Measurements from ENCODE around the gene MOCOS. TPM values are rescaled to one million over a fixed set of nuclear protein-coding genes. Genes with fewer than 3 reads are reported as not detected.

Gene MOCOS
- polyA plus RNA-seq, 1 donor (not counting 4 experiments of a cell fraction or from before 2014, with no cell fraction given) = 2.8 TPM

DNA sequence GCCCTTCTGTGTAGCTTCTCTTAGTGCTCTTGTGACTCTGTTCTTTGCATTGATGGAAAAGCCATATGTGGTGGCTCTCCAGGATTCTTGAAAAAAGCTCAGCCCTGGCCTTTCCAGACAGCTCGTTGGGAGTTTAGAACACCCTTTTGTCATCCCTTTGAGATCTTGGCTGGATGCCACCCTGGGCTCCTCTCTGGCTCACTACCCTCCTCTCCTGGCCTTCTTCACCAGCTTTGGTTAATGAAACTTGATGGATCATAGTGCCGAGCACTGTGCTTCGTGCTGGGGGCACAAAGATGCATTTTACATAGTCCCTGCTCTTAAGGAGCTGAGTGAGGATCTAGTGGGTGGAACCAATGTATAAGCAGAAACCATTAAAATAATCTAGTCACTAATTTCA lies 94.6 kb downstream of the MOCOS start:
- dilution Hi-C loops (cut with MboI; ENCODE audit: extremely low pct_ligation_motif_present, low sequenced_read_pairs) = no loop called here
- DNase-seq (ENCODE audit: low read depth, low spot score) (no peak), FAIRE-seq (no peak)
- Histone ChIP-seq H3K27ac (ENCODE audit: control insufficient read depth, insufficient read depth, low read length) (no peak overlapping the region), H3K27me3 (ENCODE audit: control insufficient read depth, extremely low read depth, insufficient read depth, low read length) (peaks cover 14% of the 10 kb centered on the region), H3K9me3 (ENCODE audit: control insufficient read depth, low read depth, low read length) (no peaks in the 10 kb centered on the region), H3K9me1 (ENCODE audit: control insufficient read depth, extremely low read depth, insufficient read depth, low read length) (no peaks in the 10 kb centered on the region), H4K20me1 (ENCODE audit: control insufficient read depth, extremely low read depth, insufficient read depth, low read length) (no peaks in the 10 kb centered on the region), H3K4me3 (ENCODE audit: control insufficient read depth in 2 of 3, extremely low read depth in 1 of 3, insufficient read depth in 2 of 3, low read depth in 1 of 3, low read length in 3 of 3) (no peak overlapping the region), H2AFZ (ENCODE audit: control insufficient read depth, low read length) (no peak overlapping the region), H3K9ac (ENCODE audit: control insufficient read depth, extremely low read depth, insufficient read depth, low read length) (no peak overlapping the region), H3K4me2 (ENCODE audit: control insufficient read depth, extremely low read depth, insufficient read depth, low read depth, low read length) (no peak overlapping the region), H3K4me1 (ENCODE audit: control insufficient read depth, extremely low read depth, insufficient read depth, low read length) (no peaks in the 10 kb centered on the region), H3K36me3 (ENCODE audit: control insufficient read depth in 2 of 2, extremely low read depth in 1 of 2, insufficient read depth in 2 of 2, low read length in 2 of 2) (no peaks in the 10 kb centered on the region), H3K79me2 (ENCODE audit: control insufficient read depth, insufficient read depth, low read length) (no peaks in the 10 kb centered on the region)
- TF ChIP-seq, protein P1, sequence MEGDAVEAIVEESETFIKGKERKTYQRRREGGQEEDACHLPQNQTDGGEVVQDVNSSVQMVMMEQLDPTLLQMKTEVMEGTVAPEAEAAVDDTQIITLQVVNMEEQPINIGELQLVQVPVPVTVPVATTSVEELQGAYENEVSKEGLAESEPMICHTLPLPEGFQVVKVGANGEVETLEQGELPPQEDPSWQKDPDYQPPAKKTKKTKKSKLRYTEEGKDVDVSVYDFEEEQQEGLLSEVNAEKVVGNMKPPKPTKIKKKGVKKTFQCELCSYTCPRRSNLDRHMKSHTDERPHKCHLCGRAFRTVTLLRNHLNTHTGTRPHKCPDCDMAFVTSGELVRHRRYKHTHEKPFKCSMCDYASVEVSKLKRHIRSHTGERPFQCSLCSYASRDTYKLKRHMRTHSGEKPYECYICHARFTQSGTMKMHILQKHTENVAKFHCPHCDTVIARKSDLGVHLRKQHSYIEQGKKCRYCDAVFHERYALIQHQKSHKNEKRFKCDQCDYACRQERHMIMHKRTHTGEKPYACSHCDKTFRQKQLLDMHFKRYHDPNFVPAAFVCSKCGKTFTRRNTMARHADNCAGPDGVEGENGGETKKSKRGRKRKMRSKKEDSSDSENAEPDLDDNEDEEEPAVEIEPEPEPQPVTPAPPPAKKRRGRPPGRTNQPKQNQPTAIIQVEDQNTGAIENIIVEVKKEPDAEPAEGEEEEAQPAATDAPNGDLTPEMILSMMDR (optimal IDR thresholded peaks at IDR 0.05 in 1 of 3, IDR thresholded peaks at IDR 0.05 in 1 of 3, conservative IDR thresholded peaks at IDR 0.05 in 1 of 3; ENCODE audit: extremely low read depth in 1 of 3, insufficient read depth in 2 of 3, low read length in 3 of 3) = peak in 1 of 3 experiments; percentile 16
- no peak for TF ChIP-seq EZH2 (IDR thresholded peaks at IDR 0.05; ENCODE audit: low read length)

DNA sequence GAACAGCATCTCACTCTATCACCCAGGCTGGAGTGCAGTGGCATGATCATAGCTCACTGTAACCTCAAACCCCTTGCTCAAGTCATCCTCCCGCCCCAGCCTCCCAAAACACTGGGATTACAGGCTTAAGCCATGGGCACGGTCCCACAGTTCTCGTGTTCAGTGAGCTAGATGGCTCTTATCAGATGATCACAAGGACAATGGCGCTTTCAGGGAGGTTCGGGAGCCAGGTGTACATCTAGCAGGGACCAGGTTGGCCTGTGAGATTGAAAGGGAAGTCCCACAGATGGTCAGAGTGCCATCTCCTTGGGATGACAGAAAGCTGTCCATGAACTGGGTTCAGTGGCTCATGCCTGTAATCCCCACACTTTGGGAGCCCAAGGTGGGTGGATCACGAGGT lies 96.2 kb downstream of the MOCOS start:
- no peaks in the 10 kb centered on the region for H4K20me1 ChIP-seq (ENCODE audit: control insufficient read depth, extremely low read depth, insufficient read depth, low read length)
- no peak overlapping the region for H2AFZ ChIP-seq (ENCODE audit: control insufficient read depth, low read length)
- H3K79me2 ChIP-seq (ENCODE audit: control insufficient read depth, insufficient read depth, low read length) = no peaks in the 10 kb centered on the region
- no peaks in the 10 kb centered on the region for H3K9me3 ChIP-seq (ENCODE audit: control insufficient read depth, low read depth, low read length)
- TF ChIP-seq EZH2 (IDR thresholded peaks at IDR 0.05; ENCODE audit: low read length) = no peak
- TF ChIP-seq, protein P1 (optimal IDR thresholded peaks at IDR 0.05 in 1 of 3, IDR thresholded peaks at IDR 0.05 in 1 of 3, conservative IDR thresholded peaks at IDR 0.05 in 1 of 3; ENCODE audit: extremely low read depth in 1 of 3, insufficient read depth in 2 of 3, low read length in 3 of 3) = no peak
- no peaks in the 10 kb centered on the region for H3K4me1 ChIP-seq (ENCODE audit: control insufficient read depth, extremely low read depth, insufficient read depth, low read length)
- DNase-seq (ENCODE audit: low read depth, low spot score) = no peak
- no peaks in the 10 kb centered on the region for H3K36me3 ChIP-seq (ENCODE audit: control insufficient read depth in 2 of 2, extremely low read depth in 1 of 2, insufficient read depth in 2 of 2, low read length in 2 of 2)
- H3K27ac ChIP-seq (ENCODE audit: control insufficient read depth, insufficient read depth, low read length) = no peak overlapping the region
- no peak overlapping the region for H3K4me2 ChIP-seq (ENCODE audit: control insufficient read depth, extremely low read depth, insufficient read depth, low read depth, low read length)
- H3K9me1 ChIP-seq (ENCODE audit: control insufficient read depth, extremely low read depth, insufficient read depth, low read length) = no peaks in the 10 kb centered on the region
- H3K9ac ChIP-seq (ENCODE audit: control insufficient read depth, extremely low read depth, insufficient read depth, low read length) = no peak overlapping the region
- H3K4me3 ChIP-seq (ENCODE audit: control insufficient read depth in 2 of 3, extremely low read depth in 1 of 3, insufficient read depth in 2 of 3, low read depth in 1 of 3, low read length in 3 of 3) = no peak overlapping the region
- dilution Hi-C loops (cut with MboI; ENCODE audit: extremely low pct_ligation_motif_present, low sequenced_read_pairs) = no loop called here
- FAIRE-seq = no peak
- H3K27me3 ChIP-seq (ENCODE audit: control insufficient read depth, extremely low read depth, insufficient read depth, low read length) = peaks cover 14% of the 10 kb centered on the region

All from keratinocyte (primary cell).